Stimulated activated CD4-positive, alpha-beta T cell treated with anti-CD3 and anti-CD28 coated beads, Interleukin-1b, Interleukin-23, amount 100 ng/mL, for 1 hour (primary cell): ENCODE results near the gene PDCD1.

Experiments
- DNase-seq, 2 donors: peaks; one replicate each; pipeline ENCODE4 v3.0.0-alpha.2; 2020; ENCODE audit warnings: low read depth in 2 of 2

The PDCD1 gene

DNA sequence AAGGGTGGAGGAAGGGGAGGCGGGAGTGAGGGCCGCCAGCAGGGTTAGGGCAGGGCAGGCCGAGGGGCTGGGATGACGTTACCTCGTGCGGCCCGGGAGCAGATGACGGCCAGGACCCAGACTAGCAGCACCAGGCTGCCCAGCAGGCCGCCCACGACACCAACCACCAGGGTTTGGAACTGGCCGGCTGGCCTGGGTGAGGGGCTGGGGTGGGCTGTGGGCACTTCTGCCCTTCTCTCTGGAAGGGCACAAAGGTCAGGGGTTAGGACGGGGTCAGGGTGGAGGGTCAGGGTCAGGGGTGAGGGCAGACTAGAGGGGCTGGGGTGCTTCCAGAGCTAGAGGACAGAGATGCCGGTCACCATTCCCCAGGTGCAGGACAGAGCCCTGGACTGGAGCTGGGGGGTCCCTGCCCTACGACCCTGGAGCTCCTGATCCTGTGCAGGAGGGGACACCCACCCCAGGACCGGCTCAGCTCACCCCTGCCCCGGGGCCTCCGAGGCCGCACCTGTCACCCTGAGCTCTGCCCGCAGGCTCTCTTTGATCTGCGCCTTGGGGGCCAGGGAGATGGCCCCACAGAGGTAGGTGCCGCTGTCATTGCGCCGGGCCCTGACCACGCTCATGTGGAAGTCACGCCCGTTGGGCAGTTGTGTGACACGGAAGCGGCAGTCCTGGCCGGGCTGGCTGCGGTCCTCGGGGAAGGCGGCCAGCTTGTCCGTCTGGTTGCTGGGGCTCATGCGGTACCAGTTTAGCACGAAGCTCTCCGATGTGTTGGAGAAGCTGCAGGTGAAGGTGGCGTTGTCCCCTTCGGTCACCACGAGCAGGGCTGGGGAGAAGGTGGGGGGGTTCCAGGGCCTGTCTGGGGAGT, 6.3 kb downstream of the PDCD1 start:
- no peak for DNase-seq

GRCh38 chr2:241851325-241852115, 7.2 kb downstream of the PDCD1 start:
- no peak for DNase-seq

- DNase-seq: no peak
Measured at GRCh38 chr2:241850544-241851324, 8.0 kb downstream of the PDCD1 start.

DNA sequence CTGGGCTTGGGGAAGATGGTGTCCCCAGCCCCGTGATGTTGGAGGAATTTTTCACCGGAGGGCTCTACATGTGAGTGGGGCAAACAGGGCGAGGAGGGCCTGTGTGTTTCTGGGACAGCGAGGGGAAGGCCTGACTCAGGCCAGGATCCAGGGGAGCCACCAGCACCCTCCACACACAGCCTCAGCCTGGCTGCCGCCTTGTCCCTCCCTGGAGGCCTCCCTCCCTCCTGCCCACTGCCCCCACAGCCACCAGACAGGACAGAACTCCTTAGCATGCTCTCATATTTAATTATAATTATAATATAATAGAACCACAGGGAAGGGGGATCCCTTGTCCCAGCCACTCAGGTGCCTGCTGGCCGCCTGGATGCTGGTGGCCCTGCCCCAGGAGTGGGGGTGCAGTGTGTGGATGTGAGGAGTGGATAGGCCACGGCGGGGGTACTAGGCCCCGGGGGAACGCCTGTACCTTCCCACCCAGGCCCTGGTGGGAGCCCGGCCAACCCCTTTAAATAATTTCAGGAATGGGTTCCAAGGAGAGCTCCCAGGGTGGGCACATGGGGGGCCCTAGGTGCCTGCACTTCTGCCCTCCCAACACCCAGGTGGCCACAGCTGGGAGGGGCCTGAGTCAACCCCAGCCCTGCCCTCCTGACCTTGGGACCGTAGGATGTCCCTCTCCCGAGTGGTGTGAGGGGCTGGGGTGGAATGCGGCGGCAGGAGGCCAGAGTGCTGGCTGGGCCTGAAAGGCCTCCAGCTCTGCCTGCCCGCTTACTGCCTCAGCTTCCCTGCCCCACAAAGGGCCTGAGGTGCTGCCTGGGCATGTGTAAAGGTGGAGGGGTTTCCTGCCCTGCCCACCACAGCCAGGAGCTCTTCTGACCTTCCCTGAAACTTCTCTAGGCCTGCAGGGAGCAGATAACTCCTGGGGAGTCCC, 8.8 kb downstream of the PDCD1 start:
- DNase-seq: no peak

- DNase-seq: no peak
Measured at GRCh38 chr2:241848761-241849615, 9.7 kb downstream of the PDCD1 start.

GRCh38 chr2:241846406-241846805, 12.3 kb downstream of the PDCD1 start:
- no peak for DNase-seq

DNA sequence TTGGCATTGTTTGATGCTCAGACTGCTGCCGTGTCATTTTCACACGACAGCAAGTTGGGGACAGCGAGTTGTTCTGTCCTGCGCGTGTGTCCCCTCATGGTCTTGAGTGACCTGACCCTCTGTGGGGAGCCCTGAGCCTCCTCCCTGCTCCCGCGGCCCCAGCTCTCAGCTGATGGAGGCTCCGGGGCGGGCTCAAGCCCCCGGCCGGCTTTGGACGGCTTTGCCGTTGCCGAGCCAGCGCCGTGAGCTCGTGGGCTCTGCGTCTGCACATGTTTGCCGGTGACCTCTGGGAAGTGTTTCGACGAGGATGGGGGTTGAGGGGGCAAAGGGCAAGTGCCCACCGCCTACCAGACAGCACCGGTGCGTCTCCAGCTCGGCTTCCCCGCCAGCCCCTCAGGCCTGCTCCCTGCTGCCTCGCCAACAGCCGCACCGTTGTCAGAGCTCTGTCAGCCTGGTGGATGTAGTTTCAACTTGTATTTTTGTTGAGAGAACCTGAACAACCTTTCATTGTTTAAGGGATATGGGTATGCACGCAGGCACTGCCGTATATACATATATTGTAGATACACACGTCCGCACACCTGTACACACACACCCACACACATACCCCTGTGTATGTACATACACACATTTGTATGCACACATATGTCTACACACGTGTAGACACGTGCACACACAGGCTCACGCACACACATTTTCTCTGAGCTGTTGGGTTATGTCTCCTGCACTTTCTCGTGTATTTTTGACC, 13.7 kb downstream of the PDCD1 start:
- no peak for DNase-seq

- DNase-seq: peak; percentile 55 to 74
Measured at GRCh38 chr2:241844066-241844728, 14.5 kb downstream of the PDCD1 start.

DNA sequence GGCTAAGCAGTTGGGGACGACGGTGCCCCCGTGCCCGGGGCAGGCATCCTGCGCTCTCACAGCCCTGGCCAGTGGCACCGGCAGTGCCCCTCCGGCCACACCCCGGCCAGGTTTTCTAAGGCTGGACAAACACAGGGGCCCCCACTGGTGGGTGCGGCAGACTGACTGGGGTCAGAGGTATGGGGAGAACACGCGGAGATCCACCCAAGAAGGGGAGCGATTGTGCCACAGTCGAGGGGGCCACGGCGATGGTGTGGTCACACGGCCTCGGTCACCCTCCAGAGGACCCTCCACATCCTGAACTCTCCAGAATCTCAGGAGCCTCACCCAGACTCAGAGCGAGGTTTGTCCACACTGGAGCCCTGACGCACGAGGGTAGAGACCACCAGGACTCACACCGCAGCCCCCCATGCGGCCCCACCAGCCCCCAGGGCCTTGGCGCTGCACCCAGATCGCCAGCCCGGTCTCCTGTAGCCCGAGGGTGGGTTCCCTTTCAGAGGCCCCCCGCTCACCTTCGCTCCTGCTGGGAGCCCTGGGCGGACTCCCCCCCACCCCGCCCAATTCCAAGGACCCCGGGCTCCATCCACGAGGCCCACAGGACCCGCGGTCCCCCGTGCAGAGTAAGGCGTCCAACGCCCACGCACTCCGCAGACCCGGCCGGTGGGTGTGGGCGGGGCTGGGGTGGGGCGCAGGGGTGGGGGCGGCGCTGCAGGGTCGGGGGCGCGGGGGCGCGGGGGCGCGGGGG, 15.2 kb downstream of the PDCD1 start:
- DNase-seq: no peak

- no peak for DNase-seq
Measured at GRCh38 chr2:241842620-241843211, 16.0 kb downstream of the PDCD1 start.

DNA sequence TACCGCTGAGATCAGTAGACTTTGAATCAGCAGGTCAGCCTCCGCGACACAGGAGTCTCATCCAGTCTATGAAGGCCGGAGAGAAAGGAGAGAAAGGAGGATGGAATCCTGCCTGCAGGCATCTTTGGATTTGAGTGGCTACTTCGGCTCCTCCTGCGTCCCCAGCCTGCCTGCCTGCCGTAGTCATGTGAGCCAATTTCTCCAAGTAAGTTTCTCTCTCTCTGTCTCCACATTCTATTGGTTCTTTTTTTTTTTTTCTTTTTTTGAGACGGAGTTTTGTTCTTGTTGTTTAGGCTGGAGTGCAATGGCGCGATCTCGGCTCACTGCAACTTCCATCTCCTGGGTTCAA, 16.7 kb downstream of the PDCD1 start:
- no peak for DNase-seq

GRCh38 chr2:241841181-241842066, 17.3 kb downstream of the PDCD1 start:
- no peak for DNase-seq

DNA sequence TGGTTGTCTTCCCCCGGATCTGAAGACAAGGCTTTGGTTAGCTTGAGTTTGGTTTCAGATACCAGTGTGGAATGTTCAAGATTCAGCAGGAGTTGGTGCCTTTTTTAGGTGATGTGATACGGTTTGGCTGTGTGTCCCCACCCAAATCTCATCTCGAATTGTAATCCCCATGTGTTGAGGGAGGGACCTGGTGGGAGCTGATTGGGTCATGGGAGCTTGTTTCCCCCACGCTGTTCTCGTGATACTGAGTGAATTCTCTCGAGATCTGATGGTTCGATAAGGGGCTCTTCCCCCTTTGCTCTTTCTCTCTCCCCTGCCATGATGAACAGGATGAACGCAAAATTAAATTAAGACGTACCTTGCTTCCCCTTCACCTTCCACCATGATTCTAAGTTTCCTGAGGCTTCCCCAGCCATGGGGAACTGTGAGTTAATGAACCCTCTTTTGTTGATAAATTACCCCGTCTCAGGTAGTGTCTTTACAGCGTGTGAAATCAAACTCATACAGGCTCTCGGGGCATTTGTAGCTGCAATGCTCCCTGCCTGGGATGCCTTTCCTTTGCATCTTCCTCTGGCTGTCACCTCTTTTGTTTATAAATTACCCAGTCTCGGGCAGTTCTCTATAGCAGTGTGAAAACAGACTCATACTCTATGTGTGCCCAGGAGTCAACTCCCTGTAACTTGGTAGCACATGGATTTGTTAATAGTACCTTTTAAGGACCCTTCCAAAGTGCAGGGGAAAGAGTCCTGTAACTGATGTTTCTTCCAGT, 21.3 kb downstream of the PDCD1 start:
- no peak for DNase-seq

DNA sequence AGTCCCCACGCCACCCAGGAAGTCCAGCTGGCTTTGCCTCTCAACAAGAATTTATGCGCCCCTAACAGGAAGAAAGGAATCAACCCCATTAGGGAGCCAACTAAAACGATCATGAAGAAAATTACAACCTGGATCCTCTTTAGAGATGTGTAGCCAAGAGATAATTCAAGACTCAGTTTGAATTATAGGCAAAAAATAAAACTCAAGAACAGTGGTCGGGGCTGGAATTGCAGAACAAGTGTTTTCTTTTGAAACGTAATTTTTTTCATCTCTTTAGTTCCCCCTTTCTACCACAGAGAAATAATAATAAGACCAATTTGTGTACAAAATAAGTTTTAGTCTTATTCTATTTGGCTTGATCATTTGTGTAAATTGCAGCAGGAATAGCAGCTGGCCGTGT, 22.4 kb downstream of the PDCD1 start:
- no peak for DNase-seq

GRCh38 chr2:241835611-241836010, 23.1 kb downstream of the PDCD1 start:
- DNase-seq: no peak
